ENCODE results near the gene GRIK3.
A peak's percentile ranks its signal among the peaks of the same experiment; 100 is the strongest.

GRIK3 gene

DNA sequence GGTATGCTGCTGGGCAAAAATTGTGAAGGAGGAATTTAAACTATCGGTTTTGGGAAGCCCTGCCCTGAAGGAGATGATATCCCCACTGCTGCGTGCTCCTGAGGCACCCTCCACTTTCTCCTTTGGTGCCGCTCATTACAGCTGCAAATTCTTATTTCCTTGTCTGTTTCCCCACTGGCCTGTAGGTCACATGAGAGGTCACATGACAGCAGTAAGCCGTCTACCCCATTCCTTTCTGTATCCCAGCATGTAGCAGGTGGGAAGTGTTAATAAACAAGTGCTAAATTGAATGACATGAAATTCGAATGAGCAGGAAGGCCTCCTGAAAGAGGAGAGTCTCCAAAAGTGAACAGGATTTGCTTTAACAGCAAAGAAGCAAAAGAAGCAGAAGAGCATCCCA, 58.7 kb downstream of the GRIK3 start:
- DNase-seq, result no peak

DNA sequence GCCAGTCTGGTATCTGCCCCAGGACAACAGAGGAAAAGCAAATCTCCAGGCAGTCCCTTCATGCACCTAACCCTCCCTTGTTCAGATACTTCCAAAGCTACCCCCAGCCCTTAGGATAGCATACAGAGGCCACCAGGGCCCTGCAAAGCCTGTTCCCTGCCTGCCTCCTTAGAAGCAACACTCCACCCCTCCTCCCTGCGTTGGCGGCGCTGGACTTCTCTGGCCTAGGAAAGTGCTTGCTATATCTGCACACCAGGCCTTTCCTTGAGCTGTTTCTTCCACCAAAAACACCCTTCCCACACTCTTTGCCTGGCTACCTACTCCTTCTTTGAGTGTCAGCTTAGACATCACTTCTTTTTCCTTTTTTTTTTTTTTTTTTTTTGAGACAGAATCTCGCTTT, 61.3 kb downstream of the GRIK3 start:
- no peak for DNase-seq

DNA sequence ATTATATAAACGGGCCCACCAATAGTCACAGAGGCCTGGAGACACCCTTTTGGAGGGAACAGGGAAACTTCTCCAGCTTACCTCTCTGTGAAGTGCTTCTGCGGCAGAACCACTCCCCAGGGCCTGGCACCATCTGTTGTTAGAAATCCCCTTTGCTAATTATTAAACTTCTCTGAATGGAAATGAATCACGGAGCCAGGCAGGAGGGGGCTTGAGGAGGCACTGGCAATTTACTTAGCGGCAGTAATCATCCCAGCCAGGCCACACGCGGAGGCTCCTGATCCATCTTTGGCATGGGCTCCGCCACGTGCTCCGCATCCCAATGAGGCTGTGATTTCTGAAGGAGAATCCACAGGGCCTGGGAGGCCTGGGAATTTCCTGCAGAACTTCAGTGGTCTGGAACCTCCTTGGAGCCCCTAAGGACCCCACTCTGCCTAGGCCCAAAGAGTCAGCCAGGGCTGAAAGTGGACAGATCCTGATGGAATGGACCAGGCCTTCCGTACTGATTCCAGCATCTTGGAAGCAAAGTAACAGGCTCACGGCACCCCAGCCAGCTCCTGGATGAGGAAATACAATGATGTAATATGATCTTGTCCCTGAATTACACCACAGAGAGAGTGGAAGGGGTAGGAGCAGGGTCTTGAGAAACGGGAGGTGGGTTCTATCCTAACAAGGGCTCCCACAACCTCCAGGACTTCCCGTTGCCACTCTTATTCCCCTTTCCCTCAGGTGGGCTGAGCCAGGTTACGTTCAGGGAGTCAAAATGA, 62.3 kb downstream of the GRIK3 start:
- DNase-seq, result no peak

DNA sequence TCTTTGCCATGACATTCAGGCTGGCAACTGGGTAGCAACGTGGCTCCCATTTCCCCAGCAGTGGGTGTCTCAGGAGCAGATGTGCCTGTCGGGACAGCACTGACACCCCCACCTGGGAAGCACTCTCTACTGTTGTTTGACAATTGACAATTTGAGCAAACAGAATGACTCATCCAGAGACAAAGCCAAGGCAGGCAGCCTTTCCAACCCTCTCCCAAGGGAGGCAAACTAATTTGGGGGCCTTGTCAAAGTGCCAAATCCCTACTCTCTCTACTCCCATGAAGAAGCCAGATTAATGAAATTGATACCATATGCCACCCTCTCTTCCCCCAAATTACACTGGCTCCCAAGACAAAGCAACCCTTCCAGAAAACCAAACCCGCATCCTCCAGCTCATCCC, 65.6 kb downstream of the GRIK3 start:
- no peak for DNase-seq

DNA sequence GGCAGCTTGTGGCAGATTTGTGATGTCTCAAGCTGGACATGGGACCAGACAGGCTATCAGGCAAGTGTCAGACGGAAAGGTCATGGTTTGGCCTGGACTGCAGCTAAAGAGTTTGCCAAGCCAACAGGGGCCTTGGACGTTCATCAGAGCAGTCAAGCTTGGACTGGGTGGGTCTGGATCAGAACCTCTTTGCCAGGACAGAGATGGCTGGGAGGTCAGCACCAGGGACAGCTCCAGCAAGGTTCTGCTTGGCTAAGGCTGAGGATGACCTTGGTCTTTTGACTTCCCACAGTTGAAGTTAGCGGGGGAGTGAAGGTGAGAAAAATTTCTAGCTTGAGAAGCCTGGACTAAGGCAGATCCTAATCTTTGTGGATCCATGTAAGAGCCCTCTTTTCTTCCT, 68.1 kb downstream of the GRIK3 start:
- peak; percentile 29 for DNase-seq

DNA sequence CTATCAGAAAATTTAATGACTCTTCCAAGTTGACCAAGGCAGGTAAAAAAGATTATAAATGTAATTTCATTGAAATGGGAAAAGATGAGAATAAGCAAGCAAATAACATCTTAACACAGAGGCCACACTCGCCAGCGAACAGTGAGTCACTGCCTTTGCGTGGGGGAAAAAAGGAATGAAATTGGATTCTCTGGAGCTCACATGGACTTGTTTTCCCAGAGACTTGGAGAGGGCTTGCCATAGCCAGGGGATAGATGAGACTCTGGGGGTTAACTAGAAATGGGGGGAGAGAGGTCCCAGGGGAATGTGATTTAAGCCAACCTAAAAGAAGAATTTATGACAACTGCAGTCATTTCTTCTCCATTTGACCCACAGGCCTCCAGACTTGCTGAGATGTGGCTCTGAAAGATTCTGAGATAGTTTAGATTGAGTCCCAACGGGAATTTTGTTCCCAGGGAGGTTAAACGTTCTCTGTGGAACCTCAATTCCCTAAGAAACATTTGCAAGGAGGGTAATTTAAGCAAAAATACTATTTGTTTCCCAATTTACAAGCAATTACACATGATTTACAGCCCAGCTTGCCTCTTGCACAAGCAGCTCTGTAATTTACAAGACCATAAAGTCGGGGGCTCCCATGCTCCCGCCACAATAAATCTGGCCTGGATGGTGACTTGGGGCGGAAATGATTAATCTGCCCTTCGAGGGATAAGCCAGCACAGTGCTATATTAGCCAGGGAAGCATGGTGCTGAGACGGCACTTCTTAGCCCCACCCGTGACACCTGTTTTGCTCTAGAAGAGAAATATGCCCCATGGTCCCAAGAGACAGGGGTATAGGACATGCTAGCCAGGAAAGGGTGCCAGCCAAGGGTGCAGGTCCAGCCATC, 68.8 kb downstream of the GRIK3 start:
- DNase-seq, result no peak

DNA sequence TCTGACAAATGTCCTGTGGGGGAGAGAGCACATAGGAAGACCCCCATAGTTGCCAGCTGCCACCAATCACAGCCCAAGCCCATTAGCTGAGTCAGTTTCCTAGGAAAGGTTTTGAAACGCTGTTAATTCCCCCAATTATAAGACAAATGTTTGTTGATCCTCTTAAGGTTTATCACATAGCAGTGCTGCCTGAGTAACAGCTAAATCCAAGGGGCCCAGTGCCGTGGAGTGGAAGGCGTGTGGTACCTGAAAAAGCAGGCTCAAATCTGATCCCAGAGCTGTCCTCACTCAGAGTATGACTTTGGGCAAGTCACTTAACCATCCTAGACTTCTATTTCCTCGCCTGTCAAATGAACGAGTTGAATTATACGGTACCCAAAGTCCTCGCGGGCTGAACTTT, 69.5 kb downstream of the GRIK3 start:
- DNase-seq, result no peak

DNA sequence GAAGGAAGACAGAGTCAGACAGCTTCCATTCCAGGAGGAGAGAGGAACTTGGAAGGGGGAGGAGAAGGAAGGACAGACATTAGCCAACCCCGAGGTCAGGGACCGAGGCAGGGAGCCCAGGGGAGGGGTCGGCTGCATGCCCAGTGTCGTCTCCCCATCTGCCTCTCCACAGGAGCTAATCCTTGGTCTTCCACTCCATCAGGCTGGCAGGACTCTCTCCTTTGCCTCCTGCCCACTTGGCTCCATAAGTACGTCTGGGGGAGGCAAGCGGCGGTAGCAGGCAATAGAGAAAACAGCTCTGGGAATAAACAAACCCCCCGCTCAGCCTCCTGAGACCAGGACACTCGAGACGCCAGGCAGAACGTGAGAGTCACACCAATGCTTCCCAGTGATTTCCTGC, 71.3 kb downstream of the GRIK3 start:
- DNase-seq, result no peak

DNA sequence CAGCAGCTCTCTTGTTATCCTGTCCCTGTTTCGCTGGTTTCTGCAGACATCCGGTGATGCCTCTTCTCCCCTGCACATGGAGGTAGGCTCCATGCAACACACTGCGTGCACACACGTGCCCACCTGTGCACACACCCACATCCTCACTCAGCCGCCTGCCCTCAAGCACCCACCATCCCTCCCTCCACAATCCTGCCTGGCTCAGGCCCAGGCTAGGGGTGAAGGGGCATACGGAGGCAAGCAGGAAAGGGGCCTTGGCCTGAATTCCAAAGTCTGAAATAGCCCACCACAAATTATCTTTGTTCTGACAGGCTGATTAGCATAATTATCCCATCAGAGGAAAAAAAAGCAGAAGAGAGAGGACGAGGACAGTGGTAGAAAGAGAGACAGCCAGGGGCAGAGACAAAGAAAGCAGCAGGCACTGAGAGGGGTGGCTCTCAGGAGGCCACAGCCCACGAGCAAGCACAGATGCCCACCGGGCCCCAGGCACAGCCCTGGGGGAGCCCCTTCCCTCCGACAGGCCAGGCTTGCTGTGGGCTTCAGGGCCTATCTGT, 73.2 kb downstream of the GRIK3 start:
- DNase-seq, result no peak

DNA sequence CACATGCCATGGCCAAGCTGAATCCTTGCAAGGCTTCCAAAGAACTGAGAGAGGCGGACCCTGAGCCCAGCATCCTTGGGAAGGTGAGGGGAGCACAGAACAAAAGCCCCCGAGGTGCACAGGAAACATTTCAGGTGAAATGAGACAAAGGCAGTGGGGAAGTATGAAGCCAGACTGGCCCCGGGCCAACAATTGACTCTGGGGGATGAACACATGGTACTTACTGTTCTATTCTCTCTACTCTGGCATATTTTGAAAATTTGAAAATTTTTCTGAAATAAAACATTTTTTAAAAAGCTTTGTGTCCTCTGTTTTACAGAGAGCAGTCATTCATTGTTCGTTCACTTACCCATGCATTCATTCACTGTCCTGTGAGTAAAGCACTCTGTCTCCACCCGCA, 77.7 kb downstream of the GRIK3 start:
- DNase-seq, result no peak

DNA sequence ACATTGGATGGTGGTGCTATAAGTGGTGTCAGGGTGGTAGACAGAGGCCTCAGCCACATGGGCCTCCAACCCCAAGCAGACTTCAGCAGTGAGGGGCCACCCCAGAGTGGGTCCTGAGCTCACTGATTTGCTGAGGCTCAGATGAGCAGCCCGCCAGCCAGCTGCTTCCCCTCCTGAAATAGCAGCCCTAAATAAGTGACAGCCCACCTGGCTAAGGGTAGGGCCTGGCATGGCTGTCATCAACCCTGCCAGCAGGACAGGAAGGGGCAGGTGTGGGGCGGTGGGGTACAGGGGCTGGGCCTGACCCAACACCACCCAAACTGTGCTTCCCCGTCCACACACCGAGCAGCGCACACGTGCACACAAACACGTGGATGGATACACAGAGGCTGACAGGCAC, 79.3 kb downstream of the GRIK3 start:
- no peak for DNase-seq

DNA sequence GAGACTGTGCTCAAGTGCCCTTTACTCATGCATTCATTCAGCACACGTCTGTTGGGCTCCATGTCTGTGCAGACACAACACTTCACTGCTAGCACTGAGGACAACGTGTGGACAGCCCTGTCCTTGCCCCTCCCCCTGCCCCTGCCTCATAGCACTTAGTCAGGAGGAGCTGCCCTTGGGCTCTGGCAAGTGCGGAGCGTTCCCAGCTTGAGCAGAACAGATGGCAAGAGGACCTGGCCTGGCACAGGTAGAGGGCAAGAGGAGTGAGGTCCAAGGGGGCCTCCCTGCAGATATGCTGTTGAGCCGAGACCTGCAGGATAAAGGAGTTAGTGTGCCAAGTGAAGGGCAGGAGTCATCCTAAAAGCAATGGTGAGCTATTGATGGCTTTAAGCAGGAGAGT, 81.3 kb downstream of the GRIK3 start:
- DNase-seq, result no peak

DNA sequence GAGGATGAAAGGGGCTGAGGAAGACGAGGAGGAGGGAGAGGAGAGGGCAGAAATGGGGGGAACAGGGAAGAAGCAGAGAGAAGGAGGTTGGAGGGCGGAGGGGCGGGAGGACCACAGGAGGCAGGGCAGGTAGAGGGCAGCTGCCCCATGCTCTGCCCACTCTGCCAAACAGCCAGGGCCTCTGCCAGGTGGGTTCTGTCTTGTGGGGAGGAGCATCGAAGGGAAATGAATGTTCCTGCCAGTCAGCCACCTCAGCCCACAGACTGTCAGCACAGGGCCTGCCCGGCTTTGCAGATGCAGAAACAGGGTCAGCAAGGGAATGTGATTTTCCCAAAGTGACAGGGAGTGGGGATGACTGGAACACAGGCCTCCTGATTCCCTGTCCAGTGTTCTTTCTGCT, 82.6 kb downstream of the GRIK3 start:
- DNase-seq, result no peak

DNA sequence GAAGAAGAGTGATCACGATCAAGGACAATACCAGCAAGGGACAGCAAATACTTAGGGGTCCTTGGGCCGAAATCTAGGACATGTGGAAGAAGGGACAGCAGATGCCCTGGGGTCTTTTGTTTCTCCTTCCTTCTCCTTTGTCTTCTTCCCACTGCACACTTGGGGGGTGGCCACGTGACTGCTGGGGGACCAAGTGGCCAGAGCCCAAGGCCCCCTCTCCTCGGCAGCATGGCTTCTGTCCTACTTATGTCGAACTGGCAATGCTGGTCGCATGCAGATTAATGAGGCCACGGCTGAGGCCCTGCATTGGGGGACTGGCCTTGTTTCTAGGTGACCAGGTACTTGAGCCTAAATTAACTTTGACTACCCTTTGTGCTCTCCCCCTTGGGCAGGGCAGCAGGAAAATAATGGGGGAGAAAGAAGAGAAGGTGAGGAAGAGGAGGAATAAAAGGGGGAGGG, 83.0 kb downstream of the GRIK3 start:
- DNase-seq, result no peak

DNA sequence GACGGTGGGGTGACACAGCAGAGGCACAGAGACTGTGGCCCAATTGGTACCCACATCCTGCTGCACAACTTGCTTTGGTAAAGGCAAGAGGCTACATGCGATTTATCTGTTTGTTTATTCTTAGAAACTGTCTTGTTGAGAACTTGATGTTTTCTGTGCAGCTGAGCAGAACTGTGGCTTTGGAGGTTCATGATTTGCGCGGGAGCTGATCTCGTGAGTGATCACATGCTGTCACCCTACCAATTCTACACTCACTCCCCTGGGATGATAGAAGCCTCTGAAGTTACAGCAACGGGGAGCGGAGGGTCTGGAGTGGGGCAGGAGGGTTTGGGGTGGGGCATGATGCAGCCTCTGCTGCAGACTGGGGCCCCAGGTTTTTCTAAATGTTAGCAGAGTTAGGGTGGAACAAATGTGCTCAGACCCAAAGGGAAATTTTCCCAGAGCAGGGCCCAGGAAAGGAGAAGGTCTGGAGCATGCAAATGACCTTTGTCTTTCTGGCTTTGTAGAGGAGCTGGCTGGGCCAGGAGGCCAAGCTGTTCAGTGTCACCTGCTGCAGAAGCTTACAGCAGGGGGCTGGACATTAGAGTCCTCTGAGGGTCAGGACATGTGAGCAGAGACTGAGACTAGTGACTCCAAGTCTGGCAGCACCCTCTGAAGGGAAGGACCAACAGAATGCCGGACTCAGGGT, 83.6 kb downstream of the GRIK3 start:
- DNase-seq, result no peak

DNA sequence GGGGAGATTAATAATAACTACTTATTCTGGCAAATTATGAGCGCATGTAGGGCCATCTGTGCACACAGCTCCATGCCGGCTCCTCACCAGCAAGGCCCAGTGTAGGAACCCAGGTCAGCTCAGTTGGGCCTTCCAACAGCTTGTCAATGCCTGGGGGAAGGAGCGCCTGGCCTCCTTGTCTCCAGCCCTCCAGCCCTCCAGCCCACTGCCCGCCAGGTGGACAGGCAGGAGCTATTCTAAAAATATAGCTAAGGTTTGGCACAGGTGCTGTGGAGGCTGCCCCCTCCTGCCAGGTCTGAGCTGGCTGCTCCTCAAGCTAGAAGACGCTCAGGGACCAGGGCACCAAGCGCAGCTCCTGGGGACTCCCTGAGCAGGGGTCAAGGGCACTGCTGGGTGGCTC, 85.7 kb downstream of the GRIK3 start:
- DNase-seq, result no peak

DNA sequence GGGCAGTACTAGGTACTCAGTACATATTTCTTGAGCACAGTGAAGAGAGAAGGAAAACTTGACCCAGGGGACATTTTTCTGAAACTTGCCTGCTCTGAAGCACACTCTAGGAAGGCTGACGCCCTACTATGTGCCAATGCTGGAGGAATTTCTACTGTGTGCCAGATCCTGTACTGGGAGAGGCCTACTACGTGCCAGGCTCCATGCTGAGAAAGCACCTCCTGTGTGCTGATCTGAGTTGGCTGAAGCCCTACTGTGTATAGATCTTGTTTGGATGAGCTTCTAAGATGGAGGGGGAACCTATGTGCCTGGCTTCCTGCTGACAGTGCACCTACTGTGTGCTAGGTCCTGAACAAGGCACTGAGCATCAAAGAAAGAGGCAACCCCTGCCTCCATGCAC, 86.2 kb downstream of the GRIK3 start:
- no peak for DNase-seq

DNA sequence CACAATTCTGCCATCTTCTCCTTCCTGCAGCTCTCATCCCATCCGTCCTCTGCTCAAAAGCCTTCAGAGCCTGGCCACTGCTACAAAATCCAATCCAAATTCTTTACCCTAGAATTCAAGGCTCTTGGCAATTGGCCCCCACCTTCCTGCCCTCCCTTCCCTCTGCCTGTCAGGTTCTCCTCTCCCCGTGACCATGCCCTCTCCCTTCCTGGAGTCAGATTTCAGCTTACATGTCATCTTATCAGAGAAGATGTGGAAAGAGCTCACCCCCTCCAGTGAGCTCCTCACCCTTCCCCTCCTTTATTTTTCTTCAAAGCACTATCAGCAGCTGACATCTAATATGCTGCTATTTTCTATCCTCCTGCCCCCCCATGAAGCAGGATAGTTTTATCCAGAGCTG, 86.9 kb downstream of the GRIK3 start:
- no peak for DNase-seq

DNA sequence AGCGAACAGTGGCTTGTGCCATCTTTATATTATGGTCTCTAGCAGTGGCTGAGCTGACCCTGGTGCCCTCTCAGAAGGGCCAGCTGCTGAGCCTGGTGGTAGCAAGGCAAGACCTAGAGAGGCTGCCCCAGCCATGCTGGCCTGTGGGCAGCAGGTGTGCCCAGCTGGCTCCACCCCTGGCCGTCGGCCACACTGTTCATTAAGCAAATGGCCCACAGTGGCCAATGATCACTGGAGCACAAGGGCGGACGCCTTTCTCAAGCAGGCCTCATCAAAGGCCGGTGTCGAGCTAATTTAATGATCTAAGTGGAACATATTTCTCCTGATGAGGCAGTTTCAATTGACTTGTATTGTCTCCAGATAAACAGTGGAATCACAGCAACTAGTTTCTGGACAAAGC, 89.4 kb downstream of the GRIK3 start:
- DNase-seq, result no peak

DNA sequence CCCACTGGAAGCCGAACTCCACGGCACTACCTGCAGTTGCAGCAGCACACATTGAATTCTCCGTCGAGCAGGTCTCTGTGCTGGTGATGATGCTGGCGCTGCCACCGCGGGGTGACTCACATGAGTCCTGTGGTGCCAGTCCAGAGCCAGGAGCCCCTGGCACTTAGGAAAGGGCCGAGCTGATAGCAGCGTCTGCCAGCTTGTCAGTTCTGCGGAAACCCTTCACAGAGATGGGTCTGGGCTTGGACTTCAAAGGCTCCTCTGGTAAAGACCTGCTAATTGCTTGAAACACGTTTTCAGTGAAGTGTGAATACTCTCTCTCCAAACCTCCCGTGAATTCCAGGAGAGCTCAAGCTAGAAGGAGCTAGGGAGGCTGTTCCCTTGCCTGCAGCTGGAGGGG, 92.2 kb downstream of the GRIK3 start:
- DNase-seq, result no peak

DNA sequence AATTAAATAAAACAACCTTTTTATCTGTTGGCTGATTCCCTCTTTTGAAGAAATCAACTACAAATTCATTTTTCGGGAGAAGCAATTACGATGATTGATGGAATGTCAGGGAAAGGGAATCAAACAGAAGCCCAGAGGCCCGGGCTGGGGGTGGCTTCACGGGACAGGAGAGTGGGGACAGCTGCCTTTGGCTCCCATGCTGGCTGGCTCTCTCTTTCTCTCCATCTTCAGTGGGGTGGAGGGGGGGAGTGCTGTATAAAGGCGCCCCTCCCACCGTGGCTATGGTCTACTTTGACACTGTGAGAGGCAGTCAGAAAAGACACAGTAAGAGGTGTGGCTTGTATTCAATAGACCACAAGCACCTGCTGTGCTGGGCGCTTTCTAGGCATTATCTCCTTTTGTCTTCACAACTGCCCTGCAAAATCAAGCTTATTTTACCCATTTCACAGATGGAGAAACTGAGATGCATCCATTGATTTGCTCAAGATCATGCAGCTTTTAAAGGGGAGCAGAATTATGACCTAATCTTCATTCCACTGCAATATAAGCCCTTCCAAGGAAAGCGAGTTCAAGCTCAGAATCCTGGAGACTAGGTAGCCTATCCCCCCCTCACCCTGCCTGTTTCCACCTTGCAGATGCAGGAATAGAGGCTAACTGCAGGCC, 92.9 kb downstream of the GRIK3 start:
- DNase-seq, result no peak

DNA sequence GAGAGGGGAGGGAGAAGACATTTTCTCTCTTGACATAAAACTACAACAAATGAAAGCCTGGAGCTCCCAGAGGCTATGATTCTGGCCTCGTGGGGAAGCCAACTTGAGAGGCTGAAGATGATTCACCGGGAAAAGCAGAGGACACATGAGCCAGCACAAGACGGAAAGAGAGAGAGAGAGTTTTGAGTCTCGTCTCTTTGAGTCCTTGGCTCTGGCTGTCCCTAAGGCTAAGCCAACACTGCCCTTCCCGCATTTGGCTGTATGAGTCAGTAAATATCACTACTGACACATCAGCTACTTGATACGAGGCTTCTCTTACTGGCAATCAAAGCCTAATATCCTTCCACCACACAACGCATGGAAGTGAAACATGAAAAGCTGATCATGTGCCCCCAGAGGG, 95.5 kb downstream of the GRIK3 start:
- no peak for DNase-seq

DNA sequence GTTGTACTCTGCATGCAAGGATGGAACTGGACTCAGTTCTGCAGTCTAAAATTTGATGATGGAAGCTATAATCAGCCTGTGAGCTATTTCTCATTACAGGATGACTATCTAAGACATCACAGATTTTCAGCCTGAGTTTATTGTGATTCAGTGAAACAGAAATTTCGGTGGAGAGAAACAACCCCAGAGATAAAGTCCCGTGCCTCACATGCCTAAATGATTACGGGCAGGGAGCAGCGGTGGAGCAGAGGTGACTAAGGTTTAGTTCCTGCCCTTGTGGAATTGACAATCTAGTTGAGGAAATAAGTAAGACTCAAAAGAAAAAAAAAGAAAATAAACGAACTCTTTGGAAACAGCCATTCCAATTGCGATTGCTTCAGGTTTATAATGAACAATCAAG, 96.9 kb downstream of the GRIK3 start:
- no peak for DNase-seq
